ENCODE data around the gene ABITRAM.
A peak's percentile ranks its signal among the peaks of the same experiment; 100 is the strongest.
"Not testable (repeated sequence)": the region's sequence is repeated elsewhere in the genome, so short reads cannot be mapped to it uniquely, and the experiment has no call there.

Gene ABITRAM

DNA sequence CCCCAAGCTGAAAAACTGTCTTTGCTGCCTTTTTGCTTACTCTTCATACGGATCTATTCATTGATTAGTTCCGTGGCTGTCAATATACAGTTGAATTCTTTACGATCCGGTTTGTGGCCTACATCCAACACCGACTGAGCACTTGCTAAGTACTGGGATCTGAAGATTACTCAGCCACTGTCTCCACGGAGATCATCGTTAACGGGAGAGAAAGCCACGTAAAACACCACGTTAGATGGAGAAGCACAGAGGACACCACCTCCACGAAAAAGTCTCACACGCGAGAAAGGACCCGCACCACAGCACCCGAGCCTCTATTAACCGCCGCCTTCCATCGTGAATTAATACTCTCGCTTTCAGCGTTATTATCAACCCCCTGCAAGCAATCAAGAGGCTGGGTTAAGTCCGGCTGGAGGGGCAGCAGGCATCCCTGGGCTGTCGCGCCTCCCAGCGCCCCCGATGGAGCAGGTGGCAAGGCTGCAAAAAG, 926 bp upstream of the ABITRAM start:
- FAIRE-seq, result no peak

DNA sequence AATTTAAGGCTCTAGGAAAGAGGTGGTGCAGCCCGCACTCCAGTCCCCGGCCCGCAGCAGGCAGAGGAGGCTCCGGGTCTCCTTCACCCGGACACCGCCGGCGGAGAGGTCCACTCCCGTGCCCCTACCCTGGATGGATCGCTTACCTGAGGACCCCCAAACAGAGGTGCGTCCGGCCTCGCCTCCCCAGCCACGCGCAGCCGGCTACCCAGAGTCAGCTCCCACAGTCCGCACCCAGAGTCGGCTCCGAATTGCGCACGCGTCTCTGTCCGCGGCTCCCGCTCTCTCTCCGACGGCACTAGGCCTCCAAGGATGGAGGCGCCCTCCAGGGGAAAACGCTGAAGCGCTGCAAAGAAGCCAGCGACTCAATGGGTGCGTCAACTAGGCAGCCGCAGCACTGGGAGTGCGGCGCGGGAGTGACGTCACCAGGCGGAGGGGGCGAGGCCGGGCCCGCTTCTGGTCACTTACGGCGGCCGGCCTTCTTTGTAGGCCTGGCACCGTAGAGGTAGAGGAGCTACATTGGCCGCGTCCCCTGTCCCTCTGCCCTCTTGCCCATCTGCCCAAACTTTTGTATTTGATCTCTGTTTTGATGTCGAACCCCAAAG, 380 bp upstream of the ABITRAM start, which contains the start of gene ELP1:
ELP1 (minus strand) TSS at position 407 of the 605 bp plus-strand sequence. CDS start 2,978 bp downstream, outside the sequence.
- no peak for FAIRE-seq

DNA sequence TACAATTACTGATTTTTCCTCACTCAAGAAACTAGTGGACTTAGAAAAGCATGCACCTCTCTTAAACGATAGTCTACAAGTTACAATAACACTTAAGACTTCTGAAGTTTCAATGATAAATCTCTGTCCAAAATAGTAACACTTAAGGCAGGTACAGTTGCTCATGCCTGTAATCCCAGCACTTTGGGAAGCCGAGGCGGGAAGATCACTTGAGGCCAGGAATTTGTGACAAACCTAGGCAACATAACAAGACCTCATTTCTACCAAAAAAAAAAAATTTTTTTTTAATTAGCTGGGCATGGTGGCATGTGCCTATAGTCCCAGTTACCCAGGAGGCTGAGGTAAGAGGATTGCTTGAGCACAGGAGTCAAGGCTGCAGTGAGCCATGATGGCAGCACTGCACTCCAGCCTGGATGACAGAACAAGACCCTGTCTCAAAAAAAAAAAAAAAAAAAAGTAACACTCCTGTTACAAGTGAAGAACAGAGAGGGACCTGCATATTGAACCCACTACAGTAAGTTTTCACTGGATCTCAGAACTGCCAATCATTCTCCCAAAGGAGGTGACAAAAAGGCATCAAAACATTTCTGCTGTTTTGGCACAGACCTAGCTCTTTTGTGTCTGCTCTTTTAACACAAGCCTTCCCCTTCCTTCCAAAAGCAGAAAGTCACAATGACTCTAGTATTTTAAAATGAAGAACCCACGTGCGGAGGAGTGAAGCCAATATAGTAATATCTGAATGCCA, 3.5 kb downstream of the ABITRAM start:
- FAIRE-seq, result no peak

DNA sequence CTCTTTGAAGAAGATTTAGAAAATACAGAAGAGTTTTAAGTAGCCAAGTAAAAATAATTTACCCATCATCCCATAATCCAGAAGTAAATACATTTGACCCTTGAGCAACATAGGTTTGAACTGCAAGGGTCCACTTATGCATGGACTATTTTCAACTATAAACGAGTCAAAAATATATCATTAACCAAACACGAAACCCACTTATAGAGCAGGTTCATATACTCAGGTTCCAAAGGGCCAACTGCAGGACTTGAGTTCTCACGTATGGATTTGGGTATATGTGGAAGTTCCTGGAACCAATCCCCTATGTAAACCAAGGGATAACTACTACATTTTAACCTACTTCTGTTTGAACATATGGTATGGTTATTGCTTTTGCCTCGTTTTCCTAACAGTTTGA, 5.8 kb downstream of the ABITRAM start:
- FAIRE-seq, result no peak

DNA sequence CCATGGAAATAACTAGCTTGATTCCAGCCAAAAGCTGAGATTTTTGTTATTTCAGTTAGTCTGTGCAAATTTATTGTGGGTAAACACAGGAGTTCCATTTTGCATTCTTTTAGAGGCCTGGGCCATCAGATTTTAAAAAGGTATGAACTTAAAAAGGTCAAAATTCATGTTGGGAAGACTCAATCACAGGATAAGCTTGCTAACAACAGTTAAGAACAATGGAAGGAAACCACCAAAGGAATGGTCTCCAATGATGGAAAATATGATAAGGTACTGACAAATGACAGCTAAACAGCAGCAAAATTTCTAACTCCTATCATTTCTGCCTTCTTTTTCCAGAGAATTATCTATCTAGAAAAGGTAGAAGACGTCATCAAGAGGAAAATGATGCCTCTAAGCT, 16.0 kb downstream of the ABITRAM start:
- FAIRE-seq, result no peak

DNA sequence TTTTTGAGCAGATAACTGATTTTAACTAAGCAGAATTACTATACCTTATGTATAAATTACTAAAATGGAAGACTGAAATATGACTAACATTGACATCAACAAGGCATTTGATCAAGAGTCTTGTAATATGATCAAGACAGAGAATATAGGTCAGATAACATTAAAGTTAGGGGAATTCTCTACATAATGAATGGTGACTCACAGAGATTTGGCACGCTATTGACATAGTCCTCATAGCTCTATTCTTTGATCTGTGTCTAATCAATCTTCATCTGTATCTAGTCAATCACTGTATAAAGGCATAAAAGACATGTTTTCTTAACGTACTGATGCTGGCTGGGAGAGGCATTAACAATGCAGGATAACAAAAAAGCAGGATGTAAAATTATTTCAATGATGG, 17.4 kb downstream of the ABITRAM start:
- no peak for FAIRE-seq

DNA sequence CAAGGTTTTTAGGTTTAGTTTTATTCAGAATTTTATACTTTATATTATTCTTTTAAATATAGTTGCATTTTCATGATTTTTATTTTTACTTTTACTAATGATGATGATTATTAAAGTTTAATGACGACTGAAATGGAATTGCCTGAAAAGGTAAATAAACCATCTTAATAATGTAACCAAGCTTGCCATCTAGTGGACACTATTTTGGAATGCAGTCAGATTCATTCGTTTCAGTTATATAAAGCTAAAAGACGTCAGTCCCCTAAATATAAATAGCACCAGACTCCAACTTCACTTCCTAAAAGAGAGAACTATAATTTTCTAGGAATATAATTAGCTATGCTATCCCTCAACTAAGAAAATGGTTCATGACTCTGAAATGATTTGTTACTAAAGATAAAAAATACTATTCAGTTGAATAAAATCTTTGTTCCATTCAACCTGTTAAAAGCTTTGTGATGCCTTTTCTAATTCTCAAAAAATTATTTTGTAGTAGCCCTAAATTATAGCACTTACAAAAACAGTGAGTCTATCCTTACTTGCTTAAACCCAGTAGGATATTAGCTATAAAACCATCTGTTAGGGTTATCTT, 19.9 kb downstream of the ABITRAM start:
- FAIRE-seq, result peak; percentile 89

DNA sequence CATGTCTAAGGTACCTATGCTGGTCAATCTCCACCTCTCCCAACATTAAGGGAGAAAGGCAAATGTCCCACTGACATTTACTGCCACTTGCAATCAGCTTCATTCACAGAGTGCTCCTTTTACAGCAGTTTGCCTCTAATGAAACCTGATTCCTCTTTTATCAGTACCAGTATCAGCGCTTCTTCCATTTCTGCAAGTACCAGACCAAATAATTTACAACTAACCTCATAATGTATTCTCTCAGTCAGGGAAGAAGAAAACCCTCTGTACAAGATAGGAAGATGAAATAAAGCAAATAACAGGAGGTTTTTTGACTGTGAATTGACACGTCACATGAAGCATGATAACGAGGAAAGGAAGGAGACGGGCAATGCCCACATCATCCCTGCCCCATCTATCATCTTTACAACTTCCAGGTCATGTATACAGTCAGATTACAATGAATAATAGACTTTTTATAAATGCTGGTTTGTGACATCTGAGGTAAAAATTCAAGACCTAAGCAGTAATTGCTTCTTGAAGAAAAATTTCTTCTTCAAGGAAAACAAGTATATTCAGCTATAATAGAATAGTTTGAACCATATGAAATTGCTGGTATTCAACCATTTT, 21.9 kb downstream of the ABITRAM start:
- no peak for FAIRE-seq

DNA sequence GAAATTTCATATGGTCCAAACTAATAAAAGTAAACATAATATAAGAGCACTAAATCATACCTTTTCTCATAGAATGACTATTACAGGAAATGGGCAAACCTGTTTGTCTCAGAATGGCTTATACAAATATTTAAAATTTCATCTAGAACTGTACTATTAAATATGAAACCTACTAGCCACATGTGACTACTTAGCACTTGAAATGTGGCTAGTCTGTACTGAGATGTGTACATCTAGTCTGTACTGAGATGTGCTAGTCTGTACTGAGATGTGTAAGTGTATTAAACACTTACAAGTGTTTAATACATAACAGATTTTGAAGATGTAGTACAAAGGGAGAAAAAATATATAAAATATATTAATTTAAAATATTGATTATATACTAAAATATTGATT, 22.4 kb downstream of the ABITRAM start:
- no peak for FAIRE-seq

DNA sequence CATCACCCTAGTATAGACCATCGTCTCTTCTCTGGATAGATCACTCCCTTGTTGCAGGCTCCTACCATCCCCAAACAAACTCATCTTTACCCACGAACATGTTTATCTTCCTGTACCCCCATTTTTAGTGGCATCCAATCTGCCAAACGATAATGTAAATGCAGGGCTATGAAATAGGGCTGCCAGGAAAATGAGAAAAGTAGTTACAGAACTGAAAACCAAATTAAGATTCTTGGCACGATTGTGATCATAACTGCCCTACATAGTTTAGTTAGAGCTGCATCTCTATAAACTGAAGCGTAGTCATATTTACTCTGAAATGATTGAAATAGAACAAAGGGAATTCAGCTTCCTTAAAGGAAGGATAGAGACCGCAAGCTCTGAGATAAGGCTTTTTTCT, 26.1 kb downstream of the ABITRAM start:
- FAIRE-seq, result no peak

DNA sequence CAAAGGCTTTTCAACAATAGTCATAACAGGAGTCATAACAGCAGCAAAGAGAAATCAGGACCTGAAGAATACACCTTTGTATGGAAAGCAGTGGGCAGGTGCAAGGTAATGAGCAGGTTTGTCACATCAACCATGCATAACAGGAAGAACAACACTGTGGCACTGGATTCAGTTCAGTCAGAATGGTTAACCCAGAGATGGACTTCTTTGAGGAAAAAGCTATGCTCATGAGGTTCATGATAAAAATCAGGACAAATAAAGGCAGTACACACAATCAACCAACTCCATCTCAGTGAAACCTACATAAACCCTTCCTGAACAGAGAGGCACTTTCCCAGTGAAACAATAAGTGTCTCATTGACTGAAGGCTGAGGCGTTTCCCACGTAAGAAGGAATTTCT, 27.0 kb downstream of the ABITRAM start:
- no peak for FAIRE-seq

DNA sequence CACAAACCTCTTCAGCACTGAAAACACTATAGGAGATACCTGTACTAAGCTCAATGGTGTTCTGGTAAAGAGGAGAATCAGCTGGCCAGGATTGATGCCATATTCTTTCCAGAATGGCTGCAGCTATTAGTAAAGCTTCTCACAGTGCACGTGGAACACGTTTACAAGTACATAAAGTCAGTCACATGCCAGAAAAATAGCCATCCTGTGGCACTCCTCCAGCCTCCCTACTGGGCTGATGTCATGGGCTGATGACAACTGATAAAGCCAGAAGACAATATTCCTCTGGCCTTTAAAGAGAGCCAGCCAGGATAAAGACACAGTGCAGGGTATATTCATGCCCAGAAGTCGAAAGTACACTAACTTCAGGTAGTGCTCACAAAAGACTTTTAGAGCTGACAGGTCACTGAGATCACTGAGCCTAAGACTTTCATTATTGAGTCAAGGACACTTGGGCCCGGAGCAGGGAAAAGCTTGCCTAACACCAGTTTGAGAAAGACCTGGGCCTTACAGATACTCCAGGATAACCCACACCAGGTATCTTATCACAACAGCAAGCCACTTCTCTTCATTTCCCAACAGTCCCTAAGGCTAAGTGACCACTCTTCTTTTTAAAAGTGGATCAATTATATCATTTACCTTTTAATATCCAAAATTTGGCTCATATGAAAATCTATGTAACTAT, 29.4 kb downstream of the ABITRAM start:
- no peak for FAIRE-seq

DNA sequence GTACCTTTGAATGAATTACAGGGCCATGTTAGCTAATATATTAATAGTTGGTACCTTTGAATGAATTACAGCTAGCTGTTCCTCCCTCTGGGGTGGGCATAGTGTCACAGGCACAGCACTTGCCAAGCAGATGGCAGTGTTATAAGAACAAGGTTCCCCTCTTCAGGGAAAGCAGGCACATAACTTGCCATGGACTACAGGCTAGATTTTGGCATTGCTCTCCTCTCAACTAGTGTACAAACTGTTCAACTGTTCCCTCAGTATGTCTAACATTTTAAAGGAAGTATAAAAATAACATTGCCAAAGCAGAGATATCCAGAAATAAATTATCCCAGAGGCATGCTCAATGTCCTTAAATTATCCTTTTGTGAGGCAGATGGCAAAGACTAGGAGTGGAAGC, 33.7 kb downstream of the ABITRAM start:
- FAIRE-seq, result no peak

DNA sequence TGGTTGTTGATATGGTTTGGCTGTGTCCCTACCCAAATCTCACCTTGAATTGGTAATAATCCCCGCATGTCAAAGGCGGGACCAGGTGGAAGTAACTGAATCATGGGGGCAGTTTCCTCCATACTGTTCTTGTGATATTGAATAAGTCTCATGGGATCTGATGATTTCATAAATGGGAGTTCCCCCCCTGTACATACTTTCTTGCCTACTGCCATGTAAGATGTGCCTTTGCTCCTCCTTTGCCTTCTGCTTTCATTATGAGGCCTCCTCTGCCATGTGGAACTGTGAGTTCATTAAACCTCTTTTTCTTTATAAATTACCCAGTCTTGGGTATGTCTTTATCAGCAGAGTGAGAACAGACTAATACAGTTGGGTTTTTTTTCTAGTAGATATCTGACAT, 37.2 kb downstream of the ABITRAM start:
- not testable (repeated sequence) for FAIRE-seq

DNA sequence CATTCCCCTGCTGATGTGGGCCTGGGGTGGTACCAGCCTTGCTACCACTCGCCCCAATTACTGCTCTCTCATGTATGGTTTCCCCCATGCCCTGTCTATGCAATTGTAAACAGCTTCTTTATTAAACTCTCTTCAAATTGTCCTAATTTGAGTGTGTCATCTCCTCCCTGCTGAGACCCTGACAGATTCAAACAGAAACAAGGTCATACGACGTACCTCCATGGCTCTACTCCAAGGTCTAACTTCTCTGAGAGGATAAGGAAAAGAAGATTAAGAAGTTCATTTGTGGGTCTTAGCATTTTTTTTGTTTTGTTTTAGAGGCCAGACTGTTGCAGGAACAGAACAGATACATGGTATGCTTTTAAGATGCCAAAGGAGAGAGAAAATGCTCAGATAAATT, 38.0 kb downstream of the ABITRAM start:
- FAIRE-seq, result no peak

DNA sequence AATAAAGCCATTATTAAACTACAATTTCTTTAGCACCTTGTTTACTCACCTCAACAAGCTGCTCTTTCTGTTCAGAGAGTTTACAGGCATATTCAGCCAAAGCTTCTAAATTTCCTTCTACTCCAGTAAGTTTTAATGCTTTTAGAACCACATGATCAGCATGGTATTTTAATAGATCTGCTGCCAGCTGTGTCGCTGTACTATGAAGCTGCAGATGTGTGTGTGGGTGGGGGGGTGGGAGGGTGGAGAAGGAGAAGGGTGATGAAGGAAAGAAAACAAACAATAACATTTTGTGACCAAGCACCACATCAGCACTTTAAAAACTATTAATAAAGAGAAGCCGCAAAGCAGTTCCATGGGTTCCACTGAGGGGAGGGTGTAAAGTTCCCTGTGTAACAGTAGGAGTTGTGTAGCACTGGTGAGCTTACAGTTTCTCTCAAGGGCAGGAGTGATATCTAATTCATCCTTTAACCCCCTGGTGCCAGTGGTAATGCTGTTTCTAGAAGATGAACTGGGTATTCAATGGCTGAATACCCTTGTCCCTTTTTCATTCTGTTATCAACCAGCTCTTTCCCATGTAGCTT, 38.5 kb downstream of the ABITRAM start:
- FAIRE-seq, result no peak

DNA sequence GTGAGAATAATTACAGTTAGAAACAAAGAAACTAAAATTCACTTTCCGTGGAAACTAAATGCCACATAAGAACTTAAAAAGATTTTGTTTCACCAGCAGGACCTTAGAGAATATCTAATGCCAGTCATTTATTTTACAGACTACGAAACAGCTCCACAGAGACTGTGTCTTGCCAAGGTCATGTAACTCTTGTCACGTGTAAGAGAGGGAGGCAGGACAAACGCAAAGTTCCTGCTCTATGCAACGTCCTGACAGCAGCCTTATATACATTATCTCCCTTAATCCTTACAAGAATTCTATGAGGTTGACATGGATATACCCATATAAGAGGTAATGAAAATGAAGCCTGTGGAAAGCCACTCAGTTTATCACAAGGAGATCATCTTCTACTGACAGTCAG, 39.7 kb downstream of the ABITRAM start:
- FAIRE-seq, result no peak

DNA sequence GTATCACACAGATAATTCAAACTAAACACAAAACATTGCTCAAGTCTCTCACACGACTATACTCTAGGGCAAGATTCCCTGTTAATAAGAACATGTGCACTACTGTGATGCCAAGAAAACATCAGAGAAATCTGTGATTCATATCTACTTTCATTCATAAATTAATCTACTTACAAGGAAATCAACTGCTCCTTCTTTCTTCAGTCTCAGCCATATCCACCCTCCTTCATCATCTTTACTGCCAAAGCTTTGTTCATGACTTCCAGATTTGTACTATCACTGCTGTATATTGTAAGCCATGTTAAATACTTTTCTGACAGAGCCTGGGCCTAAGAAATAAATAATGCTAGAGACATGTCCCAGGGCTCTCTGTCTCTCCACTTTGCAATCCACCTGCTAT, 44.0 kb downstream of the ABITRAM start:
- no peak for FAIRE-seq

DNA sequence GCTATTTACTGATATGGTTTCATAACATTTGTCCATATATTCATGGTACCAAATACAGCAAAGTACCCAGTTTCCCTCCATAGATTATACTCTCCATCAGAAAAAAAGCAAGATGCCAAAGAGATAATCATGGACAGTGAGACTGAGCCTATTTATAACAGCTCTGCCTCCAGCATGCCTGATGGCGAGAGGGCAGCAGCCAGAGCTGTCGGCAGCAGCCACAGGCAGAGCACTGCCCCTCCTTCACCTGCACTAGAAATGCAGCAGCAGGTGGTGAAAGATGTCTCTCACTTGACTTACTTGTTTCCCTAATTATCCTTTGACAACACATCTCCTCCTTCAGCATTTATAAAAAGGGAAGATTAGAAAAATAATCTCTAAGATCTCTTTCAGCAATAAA, 46.7 kb downstream of the ABITRAM start:
- no peak for FAIRE-seq

DNA sequence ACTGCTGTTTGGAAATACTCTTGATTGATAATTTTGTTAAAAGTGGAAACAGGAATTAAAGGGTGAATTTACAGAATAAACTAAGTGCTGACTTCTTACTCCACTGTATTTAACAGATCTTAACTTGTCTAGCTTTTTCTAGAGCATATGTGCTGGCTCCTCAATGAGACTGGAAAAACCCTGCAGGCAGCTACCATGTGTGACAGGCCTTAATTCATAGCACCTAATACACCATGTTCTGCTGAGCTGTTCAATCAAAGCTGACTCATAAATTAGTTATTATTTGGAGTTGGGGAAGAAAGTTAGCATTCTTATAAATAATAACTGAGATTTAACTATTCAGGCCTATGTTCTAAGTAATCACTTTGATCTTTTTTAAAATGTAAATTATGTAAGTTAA, 49.7 kb downstream of the ABITRAM start:
- no peak for FAIRE-seq
